ENCODE data around the gene OR52B6.
"Not testable (repeated sequence)": the region's sequence is repeated elsewhere in the genome, so short reads cannot be mapped to it uniquely, and the experiment has no call there.

The OR52B6 gene

DNA sequence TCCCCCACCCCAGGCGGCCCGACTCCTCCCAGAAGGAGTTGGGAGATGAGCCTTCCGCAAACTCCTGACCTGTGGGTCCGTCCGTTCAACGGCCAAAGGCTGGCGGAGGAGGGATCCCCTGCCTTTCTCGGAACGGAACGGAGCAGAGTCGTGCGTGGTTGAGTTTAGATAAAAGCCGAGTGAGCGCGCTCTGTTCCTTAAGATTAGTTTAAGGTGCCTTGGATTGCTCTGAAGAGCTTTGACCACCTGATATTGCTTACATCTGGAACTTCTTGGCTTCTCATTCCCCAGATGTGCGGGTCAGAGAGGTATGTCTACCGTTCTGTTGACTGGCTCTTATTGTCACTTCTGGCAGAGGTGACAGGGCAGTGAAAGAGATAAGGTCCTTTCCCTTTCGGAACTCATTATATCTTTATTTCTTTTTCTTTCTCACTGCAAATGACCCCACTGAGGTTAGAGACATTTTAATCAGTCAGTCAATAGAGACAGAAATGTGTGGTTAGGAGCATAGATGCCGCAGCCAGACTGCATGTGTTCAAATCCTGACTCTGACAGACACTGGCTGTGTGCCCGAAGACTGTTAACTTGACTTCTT is 16.0 kb downstream of the OR52B6 start, which contains the start of gene TRIM6:
Gene TRIM6, plus strand, starts transcription at position 31 of the 595 bp plus-strand sequence. Its CDS starts 261 bp downstream, at position 292.
- DNase-seq (ENCODE audit: low read depth) = no peak

DNA sequence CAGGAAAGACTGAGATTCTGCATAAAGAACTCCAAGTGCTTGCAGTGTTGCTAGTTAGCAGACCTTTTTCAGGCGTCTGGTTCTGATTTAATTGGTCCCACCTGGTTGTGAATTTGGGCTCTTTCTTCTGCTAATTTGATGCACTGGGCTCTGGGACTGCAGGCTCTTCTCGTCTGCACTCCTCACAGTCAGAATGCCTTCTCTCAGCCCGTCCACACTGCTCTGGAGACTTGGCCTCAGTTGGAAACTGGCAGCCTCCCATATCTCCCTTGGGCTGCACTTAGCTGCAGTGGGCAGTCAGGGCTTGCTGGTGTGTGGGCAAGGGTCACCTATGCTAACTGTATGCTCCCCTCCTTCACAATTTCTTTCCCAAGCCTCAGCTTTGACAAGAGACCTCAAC is 17.3 kb downstream of the OR52B6 start:
- DNase-seq (ENCODE audit: low read depth) = no peak

DNA sequence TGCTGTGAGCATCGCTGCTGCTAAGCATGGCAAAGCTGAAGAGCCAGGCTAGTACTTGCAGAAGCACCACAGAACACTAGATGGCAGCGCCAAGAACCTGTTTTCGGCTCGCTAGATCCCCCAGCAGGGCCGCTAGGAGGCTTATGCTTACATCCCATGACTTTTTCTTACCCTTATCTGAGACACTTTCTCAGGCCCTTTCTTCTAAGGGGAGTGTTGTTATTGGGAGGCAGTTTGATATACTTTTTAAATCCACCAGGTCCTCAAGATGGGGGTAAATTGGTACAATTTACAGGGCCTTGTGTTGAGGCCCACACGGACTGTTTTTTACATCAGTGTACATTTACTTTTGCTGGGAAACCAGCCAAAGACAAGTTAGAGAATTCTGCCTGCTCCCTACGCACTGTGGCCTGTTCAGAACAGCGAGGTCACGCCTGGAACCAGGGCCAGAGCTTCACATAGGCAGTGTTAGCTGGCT is 19.7 kb downstream of the OR52B6 start:
- peak; percentile 27 for DNase-seq (ENCODE audit: low read depth)

DNA sequence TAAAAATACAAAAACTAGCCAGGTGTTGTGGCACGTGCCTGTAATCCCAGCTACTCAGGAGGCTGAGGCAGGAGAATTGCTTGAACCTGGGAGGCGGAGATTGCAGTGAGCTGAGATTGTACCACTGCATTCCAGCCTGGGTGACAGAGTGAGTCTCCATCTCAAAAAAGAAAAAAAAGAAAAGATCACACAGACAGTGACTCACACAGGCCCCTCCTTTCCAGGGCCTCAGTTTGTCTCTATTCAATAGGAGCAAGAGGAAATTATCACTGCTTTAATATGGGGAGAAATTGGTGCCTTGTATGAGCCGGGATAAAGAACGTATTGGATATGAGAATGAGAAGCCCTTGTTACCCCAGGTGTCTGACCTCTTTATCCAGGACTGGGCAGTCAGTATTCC is 22.1 kb downstream of the OR52B6 start:
- DNase-seq (ENCODE audit: low read depth) = not testable (repeated sequence)

DNA sequence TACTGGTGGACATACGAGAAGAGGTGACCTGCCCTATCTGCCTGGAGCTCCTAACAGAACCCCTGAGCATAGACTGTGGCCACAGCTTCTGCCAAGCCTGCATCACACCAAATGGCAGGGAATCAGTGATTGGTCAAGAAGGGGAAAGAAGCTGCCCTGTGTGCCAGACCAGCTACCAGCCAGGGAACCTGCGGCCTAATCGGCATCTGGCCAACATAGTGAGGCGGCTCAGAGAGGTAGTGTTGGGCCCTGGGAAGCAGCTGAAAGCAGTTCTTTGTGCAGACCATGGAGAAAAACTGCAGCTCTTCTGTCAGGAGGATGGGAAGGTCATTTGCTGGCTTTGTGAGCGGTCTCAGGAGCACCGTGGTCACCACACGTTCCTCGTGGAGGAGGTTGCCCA is 22.6 kb downstream of the OR52B6 start:
- no peak for DNase-seq (ENCODE audit: low read depth)

DNA sequence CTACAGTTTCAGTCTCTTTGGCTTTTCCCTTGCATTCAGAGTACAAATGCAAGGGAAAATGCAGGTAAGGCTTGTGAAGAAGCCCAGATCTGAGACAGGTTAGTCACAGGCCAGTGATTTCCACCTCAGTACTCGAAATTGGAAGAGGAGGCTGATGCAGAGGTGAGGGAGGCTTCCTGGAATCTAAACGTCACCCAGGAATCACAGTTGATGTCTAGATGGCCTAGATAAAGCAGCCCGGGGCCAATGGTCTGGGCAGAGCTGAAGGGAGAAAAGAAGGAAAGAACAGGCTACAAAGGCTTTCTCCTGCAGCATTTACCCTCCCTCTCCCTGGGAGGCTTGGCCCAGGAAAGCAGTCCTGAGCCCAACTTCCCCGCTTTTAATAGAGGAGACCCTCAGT is 24.2 kb downstream of the OR52B6 start:
- DNase-seq (ENCODE audit: low read depth) = no peak

DNA sequence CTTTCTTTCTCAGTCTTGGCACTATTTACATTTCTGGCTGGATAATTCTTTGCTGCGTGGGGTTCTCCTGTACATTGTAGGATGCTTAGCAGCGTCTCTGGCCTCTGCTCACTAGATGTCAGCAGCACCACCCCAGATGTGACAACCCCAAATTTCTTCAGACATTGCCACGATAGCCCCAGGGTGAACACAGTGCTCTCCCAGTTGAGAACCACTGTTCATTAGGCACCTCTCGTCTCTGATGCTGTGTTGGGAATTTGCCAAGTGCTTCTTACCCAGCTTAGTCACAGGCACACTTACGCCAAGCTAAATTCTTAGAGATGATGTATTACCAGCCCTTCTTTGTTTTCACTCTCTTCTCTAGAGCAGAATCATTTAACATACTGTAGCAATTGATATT is 25.2 kb downstream of the OR52B6 start:
- DNase-seq (ENCODE audit: low read depth) = no peak

DNA sequence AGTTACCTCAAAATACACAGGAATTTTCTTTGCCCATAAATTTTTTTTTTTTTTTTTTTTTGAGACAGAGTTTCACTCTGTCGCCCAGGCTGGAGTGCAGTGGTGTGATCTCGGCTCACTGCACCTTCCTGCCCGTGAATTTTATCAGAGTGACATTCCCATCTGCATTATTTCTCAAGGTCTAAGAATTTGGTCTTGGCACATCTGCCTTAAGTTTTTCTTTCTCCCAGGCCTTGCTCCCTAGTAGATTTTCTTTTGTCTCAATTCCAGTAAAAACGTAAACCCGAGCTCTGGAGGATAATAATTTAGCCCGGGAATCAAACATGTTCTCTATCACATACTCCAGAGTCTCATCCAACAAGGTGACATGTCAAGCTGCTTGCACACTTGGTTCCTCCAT is 28.1 kb downstream of the OR52B6 start:
- no peak for DNase-seq (ENCODE audit: low read depth)

DNA sequence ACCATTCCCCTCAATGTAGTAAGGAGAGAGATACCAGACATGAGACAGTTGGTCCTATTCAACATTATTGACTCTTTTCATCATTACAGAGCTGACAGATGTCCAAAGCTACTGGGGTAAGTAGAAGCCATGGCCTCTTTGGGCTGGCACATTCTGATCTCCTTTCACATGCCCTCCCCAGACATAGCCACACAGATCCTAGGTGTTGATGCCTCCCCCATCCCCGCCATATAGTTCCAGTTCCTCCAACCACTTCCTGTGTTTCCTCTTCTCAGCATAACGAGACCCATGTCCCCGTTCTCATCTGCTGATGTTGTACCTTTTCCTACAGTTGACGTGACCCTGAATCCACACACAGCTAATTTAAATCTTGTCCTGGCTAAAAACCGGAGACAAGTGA is 29.8 kb downstream of the OR52B6 start:
- no peak for DNase-seq (ENCODE audit: low read depth)

DNA sequence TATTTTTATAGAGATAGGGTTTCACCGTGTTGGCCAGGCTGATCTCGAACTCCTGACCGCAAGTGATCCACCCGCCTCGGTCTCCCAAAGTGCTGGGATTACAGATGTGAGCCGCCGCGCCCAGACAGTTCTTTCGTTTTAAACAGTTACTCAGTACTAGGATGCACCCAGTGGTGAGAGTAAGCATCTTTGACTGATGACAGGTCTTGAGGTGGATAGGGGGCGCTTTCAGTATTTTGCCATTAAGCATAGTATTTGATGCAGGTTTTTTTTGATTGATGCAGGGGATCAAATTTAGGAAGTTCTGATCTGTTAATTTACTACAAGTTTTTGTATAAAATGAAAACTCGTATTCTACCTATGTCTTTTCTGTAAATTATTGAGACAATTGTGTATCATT is 30.9 kb downstream of the OR52B6 start:
- DNase-seq (ENCODE audit: low read depth) = no peak

DNA sequence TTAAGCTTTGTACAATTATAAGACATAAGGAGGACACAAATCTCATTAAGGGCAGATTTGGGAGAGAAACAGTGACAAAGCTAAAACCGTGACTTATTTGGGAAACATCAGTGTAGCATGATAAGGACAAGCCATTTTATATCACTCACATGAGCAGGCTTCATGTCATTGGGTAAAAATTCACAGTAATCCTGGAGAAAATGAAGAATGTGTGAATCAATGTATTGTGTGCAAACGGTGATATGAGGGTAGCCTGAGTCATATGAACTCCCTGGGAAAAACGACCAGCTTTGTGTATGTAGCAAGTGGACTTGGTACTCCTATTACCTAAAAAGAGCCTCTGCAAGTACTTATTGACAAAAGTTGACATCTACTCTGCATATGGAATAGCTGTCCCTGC is 38.1 kb downstream of the OR52B6 start:
- no peak for DNase-seq (ENCODE audit: low read depth)

DNA sequence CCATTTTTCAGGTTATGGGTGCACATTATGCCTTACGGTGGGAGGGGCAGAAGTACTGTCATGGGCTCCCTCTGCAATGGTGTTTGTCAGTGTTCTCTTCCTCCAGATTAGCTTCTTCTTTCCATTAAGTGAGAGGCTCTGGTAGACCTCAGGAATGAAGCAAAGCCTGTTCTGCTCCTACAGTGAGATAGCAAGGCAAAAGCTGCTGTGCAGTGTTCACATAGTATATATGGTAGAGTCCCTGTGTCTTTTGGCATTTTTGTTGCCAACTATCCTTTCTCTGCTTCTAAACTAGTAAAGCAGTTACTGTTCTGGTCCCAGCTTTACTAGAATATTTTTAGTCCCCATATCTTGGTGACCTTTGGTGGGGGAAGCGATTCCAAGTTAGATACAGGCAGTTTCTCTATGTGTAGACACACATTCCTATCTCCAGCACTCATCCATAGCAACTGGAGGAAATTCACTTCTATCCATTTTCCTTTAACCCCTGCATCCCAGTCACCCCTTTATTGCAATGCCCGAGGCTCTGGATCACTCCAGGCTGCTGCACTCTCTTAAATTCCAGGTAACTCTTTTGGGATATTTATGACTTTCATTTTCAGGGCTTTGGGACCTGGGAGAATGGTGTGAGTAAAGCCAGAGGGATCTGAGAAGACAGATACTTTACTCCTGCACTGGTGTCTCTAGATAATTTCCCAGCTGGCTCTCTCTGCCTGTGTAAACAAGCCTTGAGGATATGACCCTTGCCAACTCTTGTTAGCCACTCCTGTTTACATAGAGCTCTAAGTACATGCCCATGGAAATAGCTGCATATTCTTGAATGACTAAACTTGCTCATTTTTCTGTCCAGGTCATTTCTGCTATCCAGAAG is 40.2 kb downstream of the OR52B6 start:
- no peak for DNase-seq (ENCODE audit: low read depth)

DNA sequence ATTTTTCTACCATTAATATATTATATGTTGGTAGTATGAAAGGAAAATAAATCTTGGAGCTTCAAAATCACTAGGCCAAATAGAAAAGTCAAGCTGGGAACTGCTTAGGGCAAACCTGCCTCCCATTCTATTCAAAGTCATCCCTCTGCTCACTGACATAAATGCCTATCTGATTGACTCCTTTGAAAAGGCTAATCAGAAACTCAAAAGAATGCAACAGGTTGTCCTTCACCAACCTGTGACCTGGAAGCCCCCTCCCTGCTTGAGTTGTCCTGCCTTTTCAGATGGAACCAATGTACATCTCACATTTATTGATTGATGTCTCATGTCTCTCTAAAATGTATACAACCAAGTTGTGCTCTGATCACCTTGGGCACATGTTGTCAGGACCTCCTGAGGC is 40.9 kb downstream of the OR52B6 start:
- no peak for DNase-seq (ENCODE audit: low read depth)

DNA sequence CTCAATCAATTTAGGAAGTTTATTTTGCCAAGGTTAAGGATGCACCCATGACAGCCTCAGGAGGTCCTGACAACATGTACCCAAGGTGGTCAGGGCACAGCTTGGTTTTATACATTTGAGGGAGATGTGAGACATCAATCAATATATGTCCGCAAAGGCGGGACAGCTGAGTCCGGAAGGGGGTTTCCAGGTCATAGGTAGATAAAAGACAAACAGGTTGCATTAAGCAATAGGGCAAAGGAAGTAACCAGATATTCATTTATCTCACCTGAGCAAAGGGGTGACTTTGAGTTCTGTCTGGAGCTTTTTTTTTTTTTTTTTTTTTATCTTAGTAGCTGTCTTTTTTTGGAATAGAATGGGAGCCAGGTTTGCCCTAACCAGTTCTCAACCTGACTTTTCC is 42.1 kb downstream of the OR52B6 start:
- no peak for DNase-seq (ENCODE audit: low read depth)

DNA sequence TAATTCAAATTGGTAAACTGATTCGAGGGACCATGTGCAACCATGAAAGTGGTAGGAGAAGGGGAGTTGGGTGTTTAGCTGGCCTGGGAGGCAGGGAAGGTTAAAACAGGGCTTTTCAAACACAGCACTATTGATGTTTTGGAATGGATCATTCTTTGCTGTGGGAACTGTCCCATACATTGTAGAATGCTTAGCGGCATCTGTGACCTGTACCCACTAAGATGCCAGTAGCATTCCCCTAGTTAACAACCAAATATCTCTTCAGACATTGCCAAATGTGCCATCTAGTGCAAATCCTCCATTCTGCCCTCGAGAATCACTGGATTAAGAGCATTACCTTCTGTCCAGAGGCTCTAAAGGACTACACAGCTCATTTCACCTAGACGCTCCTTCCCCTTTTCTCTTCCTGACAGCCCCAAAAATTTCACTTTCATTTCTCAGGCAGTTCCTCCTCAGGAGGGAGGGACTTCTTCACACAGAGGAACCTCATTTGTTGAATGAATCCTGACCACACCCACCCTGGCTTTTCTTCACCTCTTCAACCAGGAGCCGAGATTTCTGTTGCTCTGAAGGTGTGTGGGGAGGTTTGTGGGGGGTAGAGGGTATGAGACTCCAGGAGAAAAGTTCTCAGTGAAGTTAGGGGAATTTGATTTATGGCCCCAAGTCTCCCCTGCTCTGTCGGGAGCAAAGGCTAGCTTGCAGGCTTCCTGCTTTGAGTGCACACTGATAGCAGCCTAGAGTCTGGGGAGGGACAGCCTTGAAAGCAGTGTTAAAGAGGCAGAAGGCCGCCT is 44.0 kb downstream of the OR52B6 start, which contains the start of gene TRIM34:
Gene TRIM34, plus strand, starts transcription at position 513 of the 791 bp plus-strand sequence. CDS start 7,331 bp downstream, outside the sequence.
- DNase-seq (ENCODE audit: low read depth) = peak; percentile 33

DNA sequence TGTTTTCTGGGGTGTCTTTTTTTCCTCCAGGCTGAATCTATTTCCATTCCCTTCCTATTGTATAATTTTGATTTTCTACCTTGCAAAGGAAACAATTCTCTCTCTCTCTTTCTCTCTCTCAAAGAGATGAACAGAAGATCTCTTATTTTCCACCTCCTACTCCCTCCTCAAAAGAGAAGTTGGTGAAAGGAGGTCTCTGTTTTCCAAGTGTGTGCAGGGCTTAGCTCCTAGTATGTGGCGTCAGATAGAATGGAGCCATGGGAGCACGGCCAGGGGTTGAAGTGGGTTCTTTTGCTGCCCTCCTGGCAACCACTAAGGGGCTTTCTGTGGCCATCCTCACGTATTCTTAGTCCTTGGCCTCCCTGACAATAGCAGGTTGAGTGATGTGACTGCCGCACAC is 44.6 kb downstream of the OR52B6 start:
- no peak for DNase-seq (ENCODE audit: low read depth)

DNA sequence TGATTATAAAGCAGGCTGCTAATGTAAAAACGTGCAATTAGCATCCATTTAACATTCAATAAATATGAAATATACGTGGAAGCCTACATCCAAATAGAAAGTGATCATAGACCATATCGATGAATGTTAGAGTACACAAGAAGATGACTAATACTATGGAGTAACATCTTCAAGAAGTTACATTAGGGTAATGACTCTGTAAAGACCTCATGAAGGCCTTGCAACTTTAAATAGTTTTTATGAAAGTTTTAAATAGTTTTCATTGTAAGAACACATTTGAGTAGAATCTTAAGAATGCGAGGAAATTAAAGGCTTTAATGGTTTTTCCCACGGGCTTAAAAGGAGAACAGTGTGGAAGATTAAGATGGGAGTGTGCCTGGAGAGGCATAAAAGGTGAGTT is 45.5 kb downstream of the OR52B6 start:
- no peak for DNase-seq (ENCODE audit: low read depth)

DNA sequence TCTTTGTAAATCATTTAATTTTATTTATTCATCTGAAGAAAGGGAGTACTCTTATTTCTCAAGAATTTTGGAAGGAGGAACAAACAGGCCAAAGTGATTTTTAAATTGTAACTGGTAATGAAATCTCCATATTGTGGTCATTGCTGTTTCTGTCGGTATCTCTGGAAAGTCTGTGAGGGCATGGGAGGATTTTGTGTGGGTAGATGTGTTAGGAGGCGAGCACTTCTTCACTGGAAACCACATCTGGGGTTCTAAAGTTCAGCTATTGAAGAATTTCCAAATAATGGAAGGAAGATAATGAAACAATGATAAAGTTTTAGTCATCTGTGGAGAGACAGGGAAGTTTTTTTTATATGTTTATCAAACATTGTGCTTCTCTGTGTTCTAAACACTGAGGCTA is 50.7 kb downstream of the OR52B6 start:
- DNase-seq (ENCODE audit: low read depth) = no peak
